ENCODE measurements around the gene ZBTB1. TPM values are rescaled to one million over a fixed set of nuclear protein-coding genes. Genes with fewer than 3 reads are reported as not detected.
A peak's percentile ranks its signal among the peaks of the same experiment; 100 is the strongest.

The ZBTB1 gene
- total and polyA plus RNA-seq, 4 donors, result 13.4 to 65.5 (median 25.0) TPM

DNA sequence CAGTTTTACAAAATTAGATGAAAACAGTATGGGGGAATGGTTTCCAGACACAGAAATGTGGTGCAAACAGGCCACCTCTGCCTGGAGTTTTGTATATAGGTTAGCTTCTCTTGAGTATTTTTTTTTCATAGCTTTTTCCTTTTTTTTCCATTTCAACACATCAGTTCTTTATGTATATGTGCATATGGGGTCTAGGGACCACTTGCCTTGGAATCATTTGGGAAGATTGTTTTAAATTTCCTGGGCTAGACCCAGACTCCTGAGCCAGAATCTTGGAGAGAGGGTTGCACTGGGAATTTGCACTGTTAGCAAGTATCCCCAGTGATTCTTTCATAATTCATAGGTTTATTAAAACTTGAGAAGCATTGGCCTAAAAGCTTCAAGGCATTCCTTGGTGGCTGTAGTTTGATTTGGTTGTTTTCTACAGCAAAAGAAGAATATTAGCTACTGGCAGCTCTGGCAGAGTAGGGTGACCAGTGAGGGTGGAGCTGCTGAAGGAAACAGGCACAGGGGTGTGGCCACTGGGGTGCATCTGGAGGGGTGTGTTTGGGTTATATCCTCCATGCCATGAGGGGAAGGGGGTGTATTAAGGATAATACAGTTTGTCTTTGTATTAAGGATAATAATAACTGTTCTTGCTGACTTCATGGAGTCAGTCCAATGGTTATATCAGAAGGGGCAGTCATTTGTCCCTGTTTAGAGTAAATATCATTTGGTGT is 68.0 kb downstream of the ZBTB1 start:
- Histone ChIP-seq H3K4me3 (no peak overlapping the region), H3K4me1 (ENCODE audit: control insufficient read depth in 5 of 5, insufficient read depth in 5 of 5, low read length in 5 of 5) (peaks cover 0 to 26% (median 0%) of the 10 kb centered on the region in 5 donors), H3K9ac (ENCODE audit: insufficient read depth in 1 of 2, low read length in 2 of 2) (no peak overlapping the region), H3K27ac (ENCODE audit: low read depth in 1 of 2, low read length in 1 of 2) (peak overlapping the region in 1 of 2 donors; percentile 52), H3K36me3 (ENCODE audit: control insufficient read depth in 4 of 4, insufficient read depth in 4 of 4, low read length in 4 of 4) (no peaks in the 10 kb centered on the region), H3K27me3 (ENCODE audit: control insufficient read depth in 3 of 3, insufficient read depth in 3 of 3, low read length in 2 of 3) (no peaks in the 10 kb centered on the region), H3K9me3 (ENCODE audit: control insufficient read depth in 4 of 4, insufficient read depth in 3 of 4, low read length in 3 of 4) (peaks cover 0 to 1% (median 0%) of the 10 kb centered on the region in 4 donors)
- TF ChIP-seq, protein P1, sequence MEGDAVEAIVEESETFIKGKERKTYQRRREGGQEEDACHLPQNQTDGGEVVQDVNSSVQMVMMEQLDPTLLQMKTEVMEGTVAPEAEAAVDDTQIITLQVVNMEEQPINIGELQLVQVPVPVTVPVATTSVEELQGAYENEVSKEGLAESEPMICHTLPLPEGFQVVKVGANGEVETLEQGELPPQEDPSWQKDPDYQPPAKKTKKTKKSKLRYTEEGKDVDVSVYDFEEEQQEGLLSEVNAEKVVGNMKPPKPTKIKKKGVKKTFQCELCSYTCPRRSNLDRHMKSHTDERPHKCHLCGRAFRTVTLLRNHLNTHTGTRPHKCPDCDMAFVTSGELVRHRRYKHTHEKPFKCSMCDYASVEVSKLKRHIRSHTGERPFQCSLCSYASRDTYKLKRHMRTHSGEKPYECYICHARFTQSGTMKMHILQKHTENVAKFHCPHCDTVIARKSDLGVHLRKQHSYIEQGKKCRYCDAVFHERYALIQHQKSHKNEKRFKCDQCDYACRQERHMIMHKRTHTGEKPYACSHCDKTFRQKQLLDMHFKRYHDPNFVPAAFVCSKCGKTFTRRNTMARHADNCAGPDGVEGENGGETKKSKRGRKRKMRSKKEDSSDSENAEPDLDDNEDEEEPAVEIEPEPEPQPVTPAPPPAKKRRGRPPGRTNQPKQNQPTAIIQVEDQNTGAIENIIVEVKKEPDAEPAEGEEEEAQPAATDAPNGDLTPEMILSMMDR (IDR thresholded peaks at IDR 0.05; ENCODE audit: control extremely low read depth, extremely low read depth), result no peak
- DNase-seq (no peak), ATAC-seq (ENCODE audit: insufficient read depth, low FRiP score) (no peak)

DNA sequence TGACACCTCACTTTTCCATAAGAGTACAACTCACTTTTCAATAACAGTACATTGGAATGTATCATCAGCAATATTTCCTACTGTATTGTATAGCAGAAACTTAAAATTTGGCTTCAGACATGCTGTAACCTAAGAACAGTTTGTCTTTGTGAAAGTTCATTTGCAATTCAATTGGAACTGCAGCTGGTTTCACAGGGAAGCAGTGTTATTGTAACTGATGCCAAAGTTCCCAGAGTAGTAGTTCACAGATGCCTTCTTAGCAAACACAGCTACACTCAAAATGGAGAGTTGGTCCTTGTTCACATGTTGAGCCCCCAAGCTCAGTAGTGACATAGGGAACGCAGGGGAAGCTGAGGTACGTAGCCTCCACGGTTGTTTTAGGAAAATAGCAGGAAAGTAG is 68.5 kb downstream of the ZBTB1 start:
- no peaks in the 10 kb centered on the region for H3K36me3 ChIP-seq (ENCODE audit: control insufficient read depth in 4 of 4, insufficient read depth in 4 of 4, low read length in 4 of 4)
- TF ChIP-seq, protein P1 (IDR thresholded peaks at IDR 0.05; ENCODE audit: control extremely low read depth, extremely low read depth), result no peak
- DNase-seq (peak; percentile 44 to 95 (median 94)), ATAC-seq (ENCODE audit: insufficient read depth, low FRiP score) (no peak)
- no peak overlapping the region for H3K9ac ChIP-seq (ENCODE audit: insufficient read depth in 1 of 2, low read length in 2 of 2)
- H3K4me3 ChIP-seq, result no peak overlapping the region
- peaks cover 0 to 26% (median 0%) of the 10 kb centered on the region in 5 donors for H3K4me1 ChIP-seq (ENCODE audit: control insufficient read depth in 5 of 5, insufficient read depth in 5 of 5, low read length in 5 of 5)
- H3K9me3 ChIP-seq (ENCODE audit: control insufficient read depth in 4 of 4, insufficient read depth in 3 of 4, low read length in 3 of 4), result peaks cover 0 to 1% (median 0%) of the 10 kb centered on the region in 4 donors
- no peak overlapping the region for H3K27ac ChIP-seq (ENCODE audit: low read depth in 1 of 2, low read length in 1 of 2)
- whole genome bisulfite sequencing, 2 donors, result 89% methylated on average over 3 of the region's 3 CpGs
- no peaks in the 10 kb centered on the region for H3K27me3 ChIP-seq (ENCODE audit: control insufficient read depth in 3 of 3, insufficient read depth in 3 of 3, low read length in 2 of 3)

Small RNA genes lying within 50 kb of the gene (small RNA-seq; reads per million reads assigned to genes)
- gene AL049869.4 (ENCODE audit: low replicate concordance), result not detected

Other genes starting within 250 kb of the ZBTB1 start
- gene ESR2, start 210.4 kb upstream of the ZBTB1 start, total RNA-seq, result 1 to 10 TPM in 1 of 2 donors, under 1 TPM in 1; 0.55 to 3.4 TPM
- gene ESR2, start 210.4 kb upstream of the ZBTB1 start, polyA plus RNA-seq, result under 1 TPM; 0.11 to 0.20 TPM
- 10 to 100 TPM; 30.5 to 58.7 TPM for gene MTHFD1, start 116.4 kb upstream of the ZBTB1 start, total RNA-seq
- 10 to 100 TPM; 20.9 to 27.7 TPM for gene MTHFD1, start 116.4 kb upstream of the ZBTB1 start, polyA plus RNA-seq
- gene AKAP5, start 39.3 kb upstream of the ZBTB1 start, total RNA-seq, result 1 to 10 TPM; 1.7 to 1.8 TPM
- gene AKAP5, start 39.3 kb upstream of the ZBTB1 start, polyA plus RNA-seq, result under 1 TPM; 0.15 to 0.63 TPM
- gene ZBTB25, start 932 bp upstream of the ZBTB1 start, total RNA-seq, result 10 to 100 TPM; 14.0 to 15.4 TPM
- gene ZBTB25, start 932 bp upstream of the ZBTB1 start, polyA plus RNA-seq, result 1 to 10 TPM; 4.0 to 4.5 TPM
- gene HSPA2, start 36.0 kb downstream of the ZBTB1 start, total RNA-seq, result 10 to 100 TPM; 11.5 to 20.5 TPM
- 10 to 100 TPM in 1 of 2 donors, 1 to 10 TPM in 1; 6.9 to 11.3 TPM for gene HSPA2, start 36.0 kb downstream of the ZBTB1 start, polyA plus RNA-seq
- 1 to 10 TPM; 2.3 to 3.1 TPM for gene PPP1R36, start 45.2 kb downstream of the ZBTB1 start, total RNA-seq
- 1 to 10 TPM; 1.2 to 1.6 TPM for gene PPP1R36, start 45.2 kb downstream of the ZBTB1 start, polyA plus RNA-seq
- 10 to 100 TPM; 30.3 to 43.5 TPM for gene PLEKHG3, start 199.7 kb downstream of the ZBTB1 start, total RNA-seq
- 10 to 100 TPM; 11.0 to 12.8 TPM for gene PLEKHG3, start 199.7 kb downstream of the ZBTB1 start, polyA plus RNA-seq